HG02798 (cell line): ENCODE results near the gene CRYGD.
A peak's percentile ranks its signal among the peaks of the same experiment; 100 is the strongest.

Source experiments
- ATAC-seq: cut with Tn5 transposase; IDR thresholded peaks from one replicate; pipeline ENCODE4 v1.9.1; 2021; ENCODE audit warnings: mild to moderate bottlenecking; ENCODE audit not compliant: unreplicated experiment, poor library complexity

The CRYGD gene

DNA sequence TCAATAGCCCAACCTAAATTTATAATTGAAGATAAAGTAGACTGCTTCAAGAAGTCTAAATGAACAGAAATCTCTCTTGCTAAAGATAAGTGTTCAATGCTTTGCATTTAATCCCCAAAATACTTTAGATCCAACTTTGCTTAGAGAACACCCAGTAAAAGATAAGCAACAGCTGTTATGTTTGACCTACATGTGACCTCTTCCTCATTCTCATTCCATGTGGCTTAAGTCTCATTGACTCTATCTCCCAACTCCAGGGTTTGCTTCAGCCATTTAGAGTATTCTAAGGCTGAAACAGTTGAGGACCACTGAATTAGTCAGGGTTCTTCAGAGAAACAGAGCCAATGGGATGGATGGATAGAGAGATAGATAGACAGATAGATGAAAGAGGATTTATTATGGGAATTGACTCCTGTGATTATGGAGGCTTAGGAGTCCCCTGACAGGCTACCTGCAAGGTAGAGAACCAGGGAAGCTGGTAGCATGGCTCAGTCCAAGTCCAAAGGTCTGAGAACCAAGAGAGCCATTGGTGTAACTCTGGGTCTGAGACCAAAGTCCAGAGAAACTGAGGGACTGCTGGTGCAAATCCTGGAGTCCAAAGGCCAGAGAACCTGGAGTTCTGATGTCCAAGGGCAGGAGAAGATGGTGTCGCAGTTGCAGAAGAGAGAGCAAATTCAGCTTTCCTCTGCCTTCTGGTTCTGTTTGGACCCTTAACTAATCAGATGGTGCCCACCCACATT, 32.1 kb downstream of the CRYGD start:
- no peak for ATAC-seq

DNA sequence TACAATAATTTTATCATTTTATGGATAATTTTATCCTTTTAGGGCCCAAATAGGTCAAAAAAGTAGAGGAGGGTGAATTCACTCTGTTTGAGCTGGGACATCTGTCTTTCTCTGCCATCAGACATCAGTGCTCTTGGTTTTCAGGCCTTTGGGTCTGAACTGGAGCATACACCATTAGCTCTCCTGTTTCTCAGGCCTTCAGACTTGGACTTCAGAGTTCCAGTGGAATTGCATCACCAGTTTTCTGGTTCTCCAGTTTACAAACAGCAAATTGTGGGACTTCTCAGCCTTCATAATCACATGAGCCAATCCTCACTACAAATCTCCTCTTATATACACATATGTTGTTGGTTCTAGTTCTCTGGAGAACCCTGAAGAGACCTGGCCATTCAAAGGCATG, 33.9 kb downstream of the CRYGD start:
- no peak for ATAC-seq

DNA sequence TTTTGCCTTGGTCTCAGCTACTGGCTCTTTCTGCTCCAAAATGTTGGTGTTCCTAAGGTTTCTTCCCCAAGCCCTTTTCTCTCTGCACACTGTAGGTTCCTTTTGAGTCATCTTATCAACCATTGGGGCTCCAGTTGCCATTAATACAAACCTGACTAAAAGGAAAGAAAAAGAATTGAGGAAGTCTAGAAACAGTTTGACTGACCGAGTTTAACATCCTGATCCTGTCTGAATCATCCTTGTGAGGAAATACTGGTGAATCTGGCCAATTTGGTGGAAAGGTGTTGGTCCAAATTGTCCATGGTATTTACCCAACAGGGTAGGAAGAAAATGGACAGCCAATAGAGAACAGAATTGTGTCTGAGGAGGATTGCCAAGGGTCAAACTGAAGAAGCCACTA, 38.3 kb downstream of the CRYGD start:
- no peak for ATAC-seq

DNA sequence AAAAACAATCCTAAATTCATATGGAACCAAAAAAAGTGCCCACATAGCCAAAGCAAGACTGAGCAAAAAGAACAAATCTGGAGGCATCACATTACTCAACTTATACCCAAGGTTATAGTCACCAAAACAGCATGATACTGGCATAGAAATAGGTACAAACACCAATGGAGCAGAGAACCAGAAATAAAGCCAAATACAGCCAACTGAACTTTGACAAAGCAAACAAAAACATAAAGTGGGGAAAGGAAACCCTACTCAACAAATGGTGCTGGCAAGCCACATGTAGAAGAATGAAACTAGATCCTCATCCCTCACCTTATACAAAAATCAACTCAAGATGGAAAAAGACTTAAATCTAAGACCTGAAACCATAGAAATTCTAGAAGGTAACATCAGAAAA, 40.5 kb downstream of the CRYGD start:
- no peak for ATAC-seq

DNA sequence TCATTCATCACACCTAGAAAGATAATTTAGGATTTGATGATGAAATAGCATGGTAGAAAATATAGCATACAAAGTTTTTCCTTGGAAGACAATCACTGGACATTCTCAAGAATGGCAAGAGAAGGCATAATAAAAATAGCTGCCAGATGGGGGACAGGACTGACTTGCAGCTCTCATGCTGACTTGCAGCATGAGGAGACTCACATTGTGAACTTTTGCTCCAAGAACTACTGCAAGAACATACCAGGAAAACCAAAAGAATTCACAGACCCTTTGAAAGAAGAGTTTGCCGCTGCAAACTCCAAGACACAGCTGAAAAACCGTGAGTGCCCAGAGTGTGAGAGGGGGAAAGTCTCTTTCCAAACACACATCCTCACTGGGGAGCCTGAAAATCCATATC, 47.0 kb downstream of the CRYGD start:
- no peak for ATAC-seq

DNA sequence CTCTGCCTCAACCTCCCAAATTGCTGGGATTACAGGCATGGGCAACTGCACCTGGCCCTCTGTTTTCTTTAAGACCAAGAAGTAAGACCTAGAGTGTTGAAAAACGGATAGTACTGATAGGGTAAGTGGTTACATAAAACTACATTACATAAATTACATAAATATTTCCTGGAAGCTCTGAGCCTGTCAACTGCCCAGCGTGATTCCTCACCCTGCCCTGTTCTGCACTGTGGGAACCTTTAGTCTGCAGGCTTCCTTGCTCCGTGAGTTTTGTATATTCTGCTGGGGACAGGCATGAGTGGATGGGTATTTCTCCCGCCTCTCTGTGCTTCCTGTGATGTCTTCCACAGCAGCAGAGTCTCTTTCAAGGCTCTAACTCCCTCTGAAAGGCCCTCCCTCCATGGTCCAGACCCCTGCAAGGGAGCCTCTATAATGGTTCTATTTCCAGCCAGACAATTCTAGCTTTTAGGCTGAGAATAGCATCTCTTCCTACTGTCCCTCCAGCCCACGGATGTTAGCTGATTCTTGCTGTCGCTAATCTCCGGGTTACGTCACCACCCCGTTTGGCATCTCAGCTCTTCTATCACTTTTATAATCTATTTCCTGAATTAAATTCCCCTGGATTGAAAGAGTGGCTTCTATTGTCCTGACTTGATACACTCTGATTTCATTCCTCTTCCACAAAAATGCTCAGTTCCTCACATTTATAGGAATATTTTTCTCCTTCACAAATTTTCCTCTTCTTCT, 49.5 kb downstream of the CRYGD start:
- no peak for ATAC-seq

DNA sequence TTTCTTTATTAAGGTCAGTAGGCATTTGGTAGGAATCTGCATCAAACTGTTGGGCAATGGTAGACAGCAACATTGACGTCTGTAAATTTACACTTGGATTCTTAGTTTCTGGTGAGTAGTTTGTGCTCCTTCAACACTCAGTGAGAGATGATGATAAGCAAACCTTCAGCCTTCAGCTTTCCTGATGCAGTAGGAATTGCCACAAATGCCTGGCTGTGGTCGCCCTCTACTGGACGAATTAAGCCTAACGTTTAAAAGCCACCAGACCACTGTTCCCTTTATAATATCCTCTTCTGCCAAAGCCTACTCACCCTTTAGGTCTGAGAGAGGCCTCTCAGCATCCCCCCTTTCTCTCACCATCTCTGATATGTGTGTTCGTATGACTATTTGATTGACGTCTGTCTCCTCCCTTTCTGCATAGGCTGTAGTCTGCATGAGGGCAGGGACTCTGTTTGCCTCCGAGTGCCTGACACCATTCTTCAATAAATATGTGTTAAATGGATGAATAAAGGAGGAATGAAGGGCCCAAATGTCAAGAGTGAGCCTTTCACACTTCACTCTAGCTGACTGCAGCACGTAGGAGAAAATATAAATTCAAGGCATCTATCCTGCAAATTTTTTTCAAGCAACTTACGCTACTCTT, 52.0 kb downstream of the CRYGD start:
- ATAC-seq: peak; percentile 80
